OCI-LY1 (cell line): Measurements from ENCODE around the gene CMTM2.

Experiments
- H2AFZ ChIP-seq: fragments of 200-600 bp; sonication (generic), shearing (Covaris generic); 2 replicates; pipeline ENCODE4 v1.6.0; 2014; ENCODE audit warnings: antibody characterized with exemption, mild to moderate bottlenecking, low read length
- H3F3A ChIP-seq: fragments of 200-600 bp; sonication (generic), shearing (Covaris generic); 2 replicates; pipeline ENCODE4 v1.6.0; 2014; ENCODE audit warnings: mild to moderate bottlenecking, antibody characterized with exemption, low read length, moderate library complexity; ENCODE audit not compliant: insufficient read depth
- H3K27ac ChIP-seq: fragments of 200-600 bp; sonication (generic); 2 replicates; pipeline ENCODE4 v1.5.1; 2014; ENCODE audit warnings: low read length, mixed run types, mild to moderate bottlenecking, low read depth; ENCODE audit not compliant: poor library complexity, severe bottlenecking
- H3K27me3 ChIP-seq: fragments of 200-600 bp; sonication (generic); 2 replicates; pipeline ENCODE4 v1.6.0; 2014; ENCODE audit warnings: antibody characterized with exemption, mild to moderate bottlenecking, low read length, moderate library complexity; ENCODE audit not compliant: insufficient read depth
- H3K36me3 ChIP-seq: fragments of 200-600 bp; sonication (generic); 2 replicates; pipeline ENCODE4 v1.6.1; 2014; ENCODE audit warnings: mild to moderate bottlenecking, antibody characterized with exemption, low read length, moderate library complexity, mixed read lengths; ENCODE audit not compliant: insufficient read depth
- H3K4me1 ChIP-seq: fragments of 200-600 bp; sonication (generic); 2 replicates; pipeline ENCODE4 v1.5.1; 2014; ENCODE audit warnings: mild to moderate bottlenecking, low read length, moderate library complexity; ENCODE audit not compliant: insufficient read depth, severe bottlenecking
- H3K4me2 ChIP-seq: fragments of 200-600 bp; sonication (generic), shearing (Covaris generic); 2 replicates; pipeline ENCODE4 v1.6.1; 2014; ENCODE audit warnings: low read length
- H3K4me3 ChIP-seq: fragments of 200-600 bp; sonication (generic); 2 replicates; pipeline ENCODE4 v1.5.1; 2014; ENCODE audit warnings: low read length, low read depth, mild to moderate bottlenecking, mixed read lengths; ENCODE audit not compliant: poor library complexity, severe bottlenecking
- H3K79me2 ChIP-seq: fragments of 200-600 bp; shearing (Covaris generic); 2 replicates; pipeline ENCODE4 v1.6.1; 2016; ENCODE audit warnings: mixed run types, low read length, mixed read lengths; ENCODE audit not compliant: insufficient read depth
- H3K9ac ChIP-seq: fragments of 200-600 bp; sonication (generic), shearing (Covaris generic); 2 replicates; pipeline ENCODE4 v1.6.1; 2014; ENCODE audit warnings: mild to moderate bottlenecking, low read length, mixed read lengths
- H3K9me2 ChIP-seq: fragments of 200-600 bp; sonication (generic), shearing (Covaris generic); 2 replicates; pipeline ENCODE4 v1.6.1; 2014; ENCODE audit warnings: low read depth, mild to moderate bottlenecking, low read length, mixed read lengths
- H3K9me3 ChIP-seq: fragments of 200-600 bp; shearing (Covaris generic); 2 replicates; pipeline ENCODE4 v1.6.1; 2014; ENCODE audit warnings: low read length, mixed read lengths
- H4K20me1 ChIP-seq: fragments of 200-600 bp; sonication (generic), shearing (Covaris generic); 2 replicates; pipeline ENCODE4 v1.6.0; 2016; ENCODE audit warnings: mild to moderate bottlenecking, low read length; ENCODE audit not compliant: insufficient read depth
- CTCF ChIP-seq: fragments of 200-600 bp; sonication (generic), shearing (Covaris generic); IDR thresholded peaks from 2 replicates; pipeline ENCODE4 v1.5.1; 2017; ENCODE audit warnings: mild to moderate bottlenecking, antibody characterized with exemption, low read length, moderate library complexity, mixed read lengths
- EZH2 ChIP-seq: fragments of 200-600 bp; sonication (generic), shearing (Covaris generic); IDR thresholded peaks from 2 replicates; pipeline ENCODE4 v1.8.0; 2017; ENCODE audit warnings: borderline replicate concordance, mixed run types, mild to moderate bottlenecking, antibody characterized with exemption, low read length, moderate library complexity, mixed read lengths

CMTM2 gene

GRCh38 chr16:66572356-66572755 is 6.9 kb upstream of the CMTM2 start:
- Histone ChIP-seq H2AFZ (no peak overlapping the region), H3K9me3 (no peaks in the 10 kb centered on the region), H3K27me3 (no peaks in the 10 kb centered on the region), H3K9ac (no peak overlapping the region), H3K4me3 (no peak overlapping the region), H3K36me3 (0 out of 2 replicates have a peak, but pooled peaks cover 6% of the 10 kb centered on the region), H3K4me1 (no peaks in the 10 kb centered on the region), H3K4me2 (no peak overlapping the region), H3F3A (no peaks in the 10 kb centered on the region), H4K20me1 (no peaks in the 10 kb centered on the region), H3K27ac (no peak overlapping the region), H3K79me2 (no peaks in the 10 kb centered on the region), H3K9me2 (no peaks in the 10 kb centered on the region)
- TF ChIP-seq CTCF: no peak
- no peak for TF ChIP-seq EZH2

- Histone ChIP-seq H3K36me3 (no peaks in the 10 kb centered on the region), H3K4me1 (no peaks in the 10 kb centered on the region), H3K4me2 (no peak overlapping the region), H3K4me3 (no peak overlapping the region), H3K79me2 (no peaks in the 10 kb centered on the region), H3K9me2 (no peaks in the 10 kb centered on the region), H3K27ac (no peak overlapping the region), H4K20me1 (no peaks in the 10 kb centered on the region), H3K9ac (no peak overlapping the region), H3K27me3 (no peaks in the 10 kb centered on the region), H3F3A (no peaks in the 10 kb centered on the region), H3K9me3 (no peaks in the 10 kb centered on the region), H2AFZ (no peak overlapping the region)
- TF ChIP-seq CTCF: no peak
- no peak for TF ChIP-seq EZH2
Measured at GRCh38 chr16:66574081-66574480, 5.2 kb upstream of the CMTM2 start.

- no peak overlapping the region for H3K9ac ChIP-seq
- no peaks in the 10 kb centered on the region for H3K4me1 ChIP-seq
- H3K79me2 ChIP-seq: no peaks in the 10 kb centered on the region
- H3K27ac ChIP-seq: no peak overlapping the region
- H3F3A ChIP-seq: no peaks in the 10 kb centered on the region
- no peaks in the 10 kb centered on the region for H4K20me1 ChIP-seq
- no peak overlapping the region for H3K4me2 ChIP-seq
- H2AFZ ChIP-seq: no peak overlapping the region
- H3K9me3 ChIP-seq: no peaks in the 10 kb centered on the region
- no peaks in the 10 kb centered on the region for H3K27me3 ChIP-seq
- no peaks in the 10 kb centered on the region for H3K36me3 ChIP-seq
- no peak overlapping the region for H3K4me3 ChIP-seq
- no peaks in the 10 kb centered on the region for H3K9me2 ChIP-seq
- no peak for TF ChIP-seq EZH2
- no peak for TF ChIP-seq CTCF
Measured at GRCh38 chr16:66574531-66574930, 4.7 kb upstream of the CMTM2 start.
